Natural killer cell treated with Interleukin-12 subunit alpha and Interleukin-12 subunit beta and Interleukin-15 and Interleukin-18, amount 100 ng/mL, for 72 hours (primary cell): ENCODE results near the gene APBA2. TPM values are rescaled to one million over a fixed set of nuclear protein-coding genes. Genes with fewer than 3 reads are reported as not detected.
A peak's percentile ranks its signal among the peaks of the same experiment; 100 is the strongest.
"Not testable (repeated sequence)": the region's sequence is repeated elsewhere in the genome, so short reads cannot be mapped to it uniquely, and the experiment has no call there.

ENCODE experiments used
- ATAC-seq, 2 donors: fragments of 150-1000 bp; cut with Tn5 transposase in 1 of 2; sonication (Bioruptor Pico), chemical (Tn5 transposase) in 1 of 2; 2 replicates each; pipeline ENCODE4 v1.10.0; 2021
- DNase-seq: peaks from one replicate; pipeline ENCODE4 v3.0.0; 2022; ENCODE audit warnings: low spot score
- H3K27ac Mint-ChIP-seq, 2 donors: 1 replicate in 1 of 2; 2 replicates in 1 of 2; pipeline ENCODE4 v1.8.0; 2022; ENCODE audit warnings: mixed read lengths in 2 of 2, mild to moderate bottlenecking in 1 of 2, moderate library complexity in 1 of 2
- H3K27me3 Mint-ChIP-seq, 2 donors: 1 replicate in 1 of 2; 2 replicates in 1 of 2; pipeline ENCODE4 v1.8.0; 2022; ENCODE audit warnings: mixed read lengths in 2 of 2
- H3K36me3 Mint-ChIP-seq: one replicate; pipeline ENCODE4 v1.8.0; 2022; ENCODE audit warnings: mixed read lengths
- H3K4me1 Mint-ChIP-seq, 2 donors: 1 replicate in 1 of 2; 2 replicates in 1 of 2; pipeline ENCODE4 v1.8.0; 2022; ENCODE audit warnings: low read depth in 2 of 2, mixed read lengths in 2 of 2, mild to moderate bottlenecking in 1 of 2
- H3K4me3 Mint-ChIP-seq: one replicate; pipeline ENCODE4 v1.8.0; 2022; ENCODE audit warnings: mixed read lengths
- H3K9me3 Mint-ChIP-seq: 2 replicates; pipeline ENCODE4 v1.8.0; 2022; ENCODE audit warnings: mixed read lengths
- total RNA-seq, 2 donors: library from RNA; stranded (reverse); gene quantifications; one replicate each; pipeline ENCODE4 v1.2.3, GENCODE V29; 2022

Gene APBA2
- 10 to 100 TPM in 1 of 2 donors, 1 to 10 TPM in 1; 6.0 to 19.4 TPM for total RNA-seq

GRCh38 chr15:28885630-28886430, at the start of gene APBA2:
Gene APBA2, plus strand, starts transcription at chr15:28885974. Its CDS starts 167,911 bp downstream, at chr15:29053885.
- Mint-ChIP-seq H3K4me3 (peak within 1 kb of the TSS; percentile 85), H3K27ac (no peak within 1 kb of the TSS), H3K4me1 (peaks cover 19 to 30% of the 10 kb centered on the region in 2 donors), H3K27me3 (no peaks in the 10 kb centered on the region), H3K9me3 (no peaks in the 10 kb centered on the region), H3K36me3 (no peaks in the 10 kb centered on the region)
- DNase-seq (peak; percentile 61), ATAC-seq (peak; percentile 67 to 79)

- ATAC-seq, H3K4me1 Mint-ChIP-seq, H3K27ac Mint-ChIP-seq, H3K4me3 Mint-ChIP-seq, H3K9me3 Mint-ChIP-seq, H3K27me3 Mint-ChIP-seq, DNase-seq, H3K36me3 Mint-ChIP-seq: not testable (repeated sequence)
These were observed 45.5 kb upstream of the APBA2 start for GRCh38 chr15:28840285-28840684.

GRCh38 chr15:28842210-28842609, 43.6 kb upstream of the APBA2 start:
- H3K27me3 Mint-ChIP-seq, H3K4me1 Mint-ChIP-seq, H3K27ac Mint-ChIP-seq, H3K4me3 Mint-ChIP-seq, DNase-seq, H3K9me3 Mint-ChIP-seq, ATAC-seq, H3K36me3 Mint-ChIP-seq: not testable (repeated sequence)

- H3K36me3 Mint-ChIP-seq, H3K27me3 Mint-ChIP-seq, H3K9me3 Mint-ChIP-seq, ATAC-seq, H3K4me1 Mint-ChIP-seq, H3K4me3 Mint-ChIP-seq, DNase-seq, H3K27ac Mint-ChIP-seq: not testable (repeated sequence)
These were observed 42.3 kb upstream of the APBA2 start for GRCh38 chr15:28843520-28843919.

GRCh38 chr15:28844147-28844546, 41.6 kb upstream of the APBA2 start:
- H3K27ac Mint-ChIP-seq, H3K4me1 Mint-ChIP-seq, DNase-seq, ATAC-seq, H3K27me3 Mint-ChIP-seq, H3K9me3 Mint-ChIP-seq, H3K4me3 Mint-ChIP-seq, H3K36me3 Mint-ChIP-seq: not testable (repeated sequence)

- H3K27ac Mint-ChIP-seq, result not testable (repeated sequence)
These were observed 38.5 kb upstream of the APBA2 start for GRCh38 chr15:28847247-28847646.

GRCh38 chr15:28847959-28848358, 37.8 kb upstream of the APBA2 start:
- H3K36me3 Mint-ChIP-seq, H3K9me3 Mint-ChIP-seq, DNase-seq, H3K4me3 Mint-ChIP-seq, H3K27ac Mint-ChIP-seq, H3K4me1 Mint-ChIP-seq, H3K27me3 Mint-ChIP-seq: not testable (repeated sequence)
- peak in 1 of 2 donors; percentile 36 for ATAC-seq

More at GRCh38 chr15:28847247-28847646, 38.5 kb upstream of the APBA2 start:
- not testable (repeated sequence) for DNase-seq, H3K9me3 Mint-ChIP-seq, H3K4me3 Mint-ChIP-seq, H3K27me3 Mint-ChIP-seq, H3K4me1 Mint-ChIP-seq, H3K36me3 Mint-ChIP-seq
- peak; percentile 81 to 84 for ATAC-seq

GRCh38 chr15:28848521-28848920, 37.3 kb upstream of the APBA2 start, which contains the start of gene GOLGA6L7:
Gene GOLGA6L7, minus strand, starts transcription at chr15:28848644. Its CDS starts 95 bp downstream, at chr15:28848549.
- DNase-seq, H3K36me3 Mint-ChIP-seq, H3K4me3 Mint-ChIP-seq, H3K4me1 Mint-ChIP-seq, H3K27me3 Mint-ChIP-seq, H3K27ac Mint-ChIP-seq, ATAC-seq, H3K9me3 Mint-ChIP-seq: not testable (repeated sequence)

DNA sequence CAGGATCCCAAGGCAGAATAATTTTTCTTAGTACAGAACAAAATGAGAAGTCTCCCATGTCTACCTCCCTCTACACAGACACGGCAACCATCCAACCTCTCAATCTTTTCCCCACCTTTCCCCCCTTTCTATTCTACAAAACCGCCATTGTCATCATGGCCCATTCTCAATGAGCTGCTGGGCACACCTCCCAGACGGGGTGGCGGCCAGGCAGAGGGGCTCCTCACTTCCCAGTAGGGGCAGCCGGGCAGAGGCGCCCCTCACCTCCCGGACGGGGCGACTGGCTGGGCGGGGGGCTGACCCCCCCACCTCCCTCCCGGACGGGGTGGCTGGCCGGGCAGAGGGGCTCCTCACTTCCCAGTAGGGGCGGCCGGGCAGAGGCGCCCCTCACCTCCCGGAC, 36.5 kb upstream of the APBA2 start:
- H3K27ac Mint-ChIP-seq, ATAC-seq, H3K4me3 Mint-ChIP-seq, H3K9me3 Mint-ChIP-seq, H3K4me1 Mint-ChIP-seq, H3K36me3 Mint-ChIP-seq, H3K27me3 Mint-ChIP-seq, DNase-seq: not testable (repeated sequence)

- H3K27me3 Mint-ChIP-seq, ATAC-seq, H3K36me3 Mint-ChIP-seq, H3K27ac Mint-ChIP-seq, H3K9me3 Mint-ChIP-seq, DNase-seq, H3K4me1 Mint-ChIP-seq, H3K4me3 Mint-ChIP-seq: not testable (repeated sequence)
These were observed 36.0 kb upstream of the APBA2 start for GRCh38 chr15:28849766-28850165.

- not testable (repeated sequence) for H3K4me1 Mint-ChIP-seq, H3K4me3 Mint-ChIP-seq, ATAC-seq, H3K27ac Mint-ChIP-seq, H3K36me3 Mint-ChIP-seq, DNase-seq, H3K9me3 Mint-ChIP-seq, H3K27me3 Mint-ChIP-seq
These were observed 32.1 kb upstream of the APBA2 start for GRCh38 chr15:28853654-28854053.

- not testable (repeated sequence) for ATAC-seq, H3K27ac Mint-ChIP-seq, H3K27me3 Mint-ChIP-seq, H3K36me3 Mint-ChIP-seq, H3K4me1 Mint-ChIP-seq, DNase-seq, H3K9me3 Mint-ChIP-seq, H3K4me3 Mint-ChIP-seq
These were observed 31.2 kb upstream of the APBA2 start for GRCh38 chr15:28854578-28854977.

GRCh38 chr15:28861031-28861534, 24.7 kb upstream of the APBA2 start:
- H3K4me3 Mint-ChIP-seq, result no peak overlapping the region
- no peak overlapping the region for H3K27ac Mint-ChIP-seq
- H3K4me1 Mint-ChIP-seq, result no peaks in the 10 kb centered on the region
- no peaks in the 10 kb centered on the region for H3K36me3 Mint-ChIP-seq
- no peaks in the 10 kb centered on the region for H3K27me3 Mint-ChIP-seq
- peak in 1 of 2 donors; percentile 28 for ATAC-seq
- DNase-seq, result no peak
- no peaks in the 10 kb centered on the region for H3K9me3 Mint-ChIP-seq

DNA sequence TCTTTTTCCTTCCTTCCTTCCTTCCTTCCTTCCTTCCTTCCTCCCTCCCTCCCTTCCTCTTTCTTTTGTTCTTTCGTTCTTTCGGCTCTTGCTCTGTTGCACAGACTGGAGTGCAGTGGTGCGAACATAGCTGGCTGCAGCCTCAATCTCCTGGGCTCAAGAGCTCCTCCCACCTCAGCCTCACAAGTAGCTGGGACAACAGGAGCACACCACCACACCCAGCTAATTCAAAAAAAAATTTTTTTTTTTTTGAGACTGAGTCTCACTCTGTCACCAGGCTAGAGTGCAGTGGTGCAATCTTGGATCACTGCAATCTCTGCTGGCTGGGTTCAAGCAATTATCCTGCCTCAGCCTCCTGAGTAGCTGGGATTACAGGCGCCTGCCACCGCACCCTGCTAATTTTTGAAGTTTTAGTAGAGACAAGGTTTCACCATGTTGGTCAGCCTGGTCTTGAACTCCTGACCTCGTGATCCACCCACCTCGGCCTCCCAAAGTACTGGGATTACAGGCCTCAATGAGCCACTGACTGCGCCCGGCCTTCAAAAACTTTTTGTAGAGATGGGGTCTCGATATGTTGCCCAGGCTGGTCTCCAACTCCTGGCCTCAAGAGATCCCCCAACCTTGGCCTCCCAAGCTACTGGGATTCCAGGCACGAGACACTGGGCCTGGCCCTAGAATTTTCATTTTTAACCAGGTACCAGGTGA, 24.0 kb upstream of the APBA2 start:
- H3K9me3 Mint-ChIP-seq, ATAC-seq, H3K27ac Mint-ChIP-seq, DNase-seq, H3K27me3 Mint-ChIP-seq, H3K36me3 Mint-ChIP-seq, H3K4me1 Mint-ChIP-seq, H3K4me3 Mint-ChIP-seq: not testable (repeated sequence)
